Loucy (cell line): ENCODE measurements around the gene SLC4A3.

Source experiments
- H2AFZ ChIP-seq: fragments of 200-600 bp; sonication (generic); 2 replicates; pipeline ENCODE4 v1.6.0; 2016; ENCODE audit warnings: antibody characterized with exemption, mild to moderate bottlenecking, low read length, moderate library complexity
- H3F3A ChIP-seq: fragments of 200-600 bp; 2 replicates; pipeline ENCODE4 v1.6.0; 2016; ENCODE audit warnings: antibody characterized with exemption, low read depth, mild to moderate bottlenecking
- H3K27me3 ChIP-seq: fragments of 200-600 bp; sonication (generic); 2 replicates; pipeline ENCODE4 v1.6.1; 2014; ENCODE audit warnings: low read length, mild to moderate bottlenecking; ENCODE audit not compliant: insufficient read depth, poor library complexity, severe bottlenecking
- H3K36me3 ChIP-seq: fragments of 200-600 bp; sonication (generic); 2 replicates; pipeline ENCODE4 v1.6.1; 2016; ENCODE audit warnings: low read length; ENCODE audit not compliant: insufficient read depth
- H3K4me1 ChIP-seq: fragments of 200-600 bp; sonication (generic); 2 replicates; pipeline ENCODE4 v1.5.1; 2014; ENCODE audit warnings: low read length, mild to moderate bottlenecking; ENCODE audit not compliant: insufficient read depth, poor library complexity, severe bottlenecking
- H3K4me2 ChIP-seq: fragments of 200-600 bp; sonication (generic); 2 replicates; pipeline ENCODE4 v1.6.0; 2014; ENCODE audit warnings: antibody characterized with exemption, low read length, low read depth, mild to moderate bottlenecking; ENCODE audit not compliant: poor library complexity, severe bottlenecking
- H3K4me3 ChIP-seq: fragments of 200-600 bp; sonication (generic); 2 replicates; pipeline ENCODE4 v1.5.1; 2014; ENCODE audit warnings: low read length, mild to moderate bottlenecking, mixed read lengths; ENCODE audit not compliant: poor library complexity, severe bottlenecking
- H3K79me2 ChIP-seq: fragments of 200-600 bp; sonication (generic); 2 replicates; pipeline ENCODE4 v1.6.1; 2014; ENCODE audit warnings: low read length; ENCODE audit not compliant: insufficient read depth
- H3K9ac ChIP-seq: fragments of 200-600 bp; sonication (generic); 2 replicates; pipeline ENCODE4 v1.6.0; 2014; ENCODE audit warnings: mild to moderate bottlenecking, low read depth, low read length, moderate library complexity; ENCODE audit not compliant: poor library complexity, severe bottlenecking
- H3K9me2 ChIP-seq: fragments of 200-600 bp; sonication (generic); replicated peaks from 2 replicates; pipeline ENCODE4 v1.6.1; 2016; ENCODE audit warnings: low read depth, low read length, mixed read lengths
- H3K9me3 ChIP-seq: fragments of 200-600 bp; sonication (generic); 2 replicates; pipeline ENCODE4 v1.6.1; 2014; ENCODE audit warnings: mild to moderate bottlenecking, antibody characterized with exemption, low read length, low read depth; ENCODE audit not compliant: insufficient read depth
- H4K20me1 ChIP-seq: fragments of 200-600 bp; sonication (generic); 2 replicates; pipeline ENCODE4 v1.6.0; 2014; ENCODE audit warnings: antibody characterized with exemption, low read length, mild to moderate bottlenecking; ENCODE audit not compliant: insufficient read depth, poor library complexity, severe bottlenecking
- EZH2phosphoT487 ChIP-seq: fragments of 200-600 bp; IDR thresholded peaks from 2 replicates; pipeline ENCODE4 v1.6.1; 2018; ENCODE audit warnings: antibody characterized with exemption, mild to moderate bottlenecking, moderate library complexity, borderline replicate concordance
- TF ChIP-seq, protein P1 (sequence below): fragments of 200-600 bp; sonication (generic); conservative IDR thresholded peaks from 2 replicates; pipeline ENCODE4 v1.5.1; 2014; ENCODE audit warnings: mild to moderate bottlenecking, antibody characterized with exemption, low read length

SLC4A3 gene, protein sequence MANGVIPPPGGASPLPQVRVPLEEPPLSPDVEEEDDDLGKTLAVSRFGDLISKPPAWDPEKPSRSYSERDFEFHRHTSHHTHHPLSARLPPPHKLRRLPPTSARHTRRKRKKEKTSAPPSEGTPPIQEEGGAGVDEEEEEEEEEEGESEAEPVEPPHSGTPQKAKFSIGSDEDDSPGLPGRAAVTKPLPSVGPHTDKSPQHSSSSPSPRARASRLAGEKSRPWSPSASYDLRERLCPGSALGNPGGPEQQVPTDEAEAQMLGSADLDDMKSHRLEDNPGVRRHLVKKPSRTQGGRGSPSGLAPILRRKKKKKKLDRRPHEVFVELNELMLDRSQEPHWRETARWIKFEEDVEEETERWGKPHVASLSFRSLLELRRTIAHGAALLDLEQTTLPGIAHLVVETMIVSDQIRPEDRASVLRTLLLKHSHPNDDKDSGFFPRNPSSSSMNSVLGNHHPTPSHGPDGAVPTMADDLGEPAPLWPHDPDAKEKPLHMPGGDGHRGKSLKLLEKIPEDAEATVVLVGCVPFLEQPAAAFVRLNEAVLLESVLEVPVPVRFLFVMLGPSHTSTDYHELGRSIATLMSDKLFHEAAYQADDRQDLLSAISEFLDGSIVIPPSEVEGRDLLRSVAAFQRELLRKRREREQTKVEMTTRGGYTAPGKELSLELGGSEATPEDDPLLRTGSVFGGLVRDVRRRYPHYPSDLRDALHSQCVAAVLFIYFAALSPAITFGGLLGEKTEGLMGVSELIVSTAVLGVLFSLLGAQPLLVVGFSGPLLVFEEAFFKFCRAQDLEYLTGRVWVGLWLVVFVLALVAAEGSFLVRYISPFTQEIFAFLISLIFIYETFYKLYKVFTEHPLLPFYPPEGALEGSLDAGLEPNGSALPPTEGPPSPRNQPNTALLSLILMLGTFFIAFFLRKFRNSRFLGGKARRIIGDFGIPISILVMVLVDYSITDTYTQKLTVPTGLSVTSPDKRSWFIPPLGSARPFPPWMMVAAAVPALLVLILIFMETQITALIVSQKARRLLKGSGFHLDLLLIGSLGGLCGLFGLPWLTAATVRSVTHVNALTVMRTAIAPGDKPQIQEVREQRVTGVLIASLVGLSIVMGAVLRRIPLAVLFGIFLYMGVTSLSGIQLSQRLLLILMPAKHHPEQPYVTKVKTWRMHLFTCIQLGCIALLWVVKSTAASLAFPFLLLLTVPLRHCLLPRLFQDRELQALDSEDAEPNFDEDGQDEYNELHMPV

DNA sequence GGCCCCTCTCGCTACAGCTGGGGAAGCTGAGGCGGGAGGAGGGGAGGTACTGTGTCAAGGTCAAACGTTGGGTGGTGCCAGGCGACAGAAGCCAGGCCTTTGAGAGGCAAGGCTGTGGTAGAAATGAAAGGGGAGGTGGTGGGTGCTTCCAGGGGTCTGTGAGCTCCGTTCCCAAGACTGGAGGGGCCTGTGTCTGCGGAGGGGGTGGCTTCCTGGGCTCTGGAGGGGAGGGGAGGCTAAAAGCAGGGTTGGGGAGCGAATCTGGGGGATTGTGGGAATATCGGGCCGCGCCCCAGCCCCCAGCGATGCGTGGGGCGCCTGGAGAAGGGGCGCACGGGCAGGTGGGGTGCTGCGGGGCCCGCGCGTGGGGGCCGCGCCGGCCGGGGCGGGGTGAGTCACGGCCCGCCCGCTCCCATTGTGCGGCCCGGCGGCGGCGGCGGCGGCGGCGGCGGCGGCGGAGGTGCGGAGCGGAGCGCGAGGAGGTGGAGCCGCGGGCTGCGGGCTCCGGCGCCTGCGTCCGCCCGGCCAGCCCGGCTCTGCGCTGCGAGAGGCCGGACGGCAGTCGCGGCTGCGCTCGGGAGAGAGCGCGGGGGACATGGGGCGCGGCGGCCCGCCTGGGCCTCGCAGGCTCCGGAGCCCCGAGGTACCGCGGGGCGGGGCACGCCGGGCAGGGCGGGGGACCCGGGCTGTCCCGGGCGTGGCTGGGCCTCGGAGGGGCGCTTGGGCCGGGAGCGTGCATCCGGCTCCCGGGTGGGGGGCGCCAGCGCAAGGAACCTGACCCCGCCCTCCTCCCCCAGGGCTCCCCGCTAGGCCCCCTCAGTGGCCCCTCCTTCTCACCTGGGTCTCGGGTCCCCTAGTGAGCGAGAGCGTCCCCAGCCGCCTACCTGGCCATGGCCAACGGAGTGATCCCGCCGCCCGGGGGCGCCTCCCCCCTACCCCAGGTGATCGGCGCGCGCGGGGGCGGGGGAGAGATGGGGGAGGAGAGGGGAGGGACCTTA lies at the start of gene SLC4A3:
SLC4A3 (plus strand) TSS at position 528 of the 998 bp plus-strand sequence; CDS start at position 891, 363 bp downstream.
- no peak within 1 kb of the TSS for H3K4me3 ChIP-seq
- no peaks in the 10 kb centered on the region for H4K20me1 ChIP-seq
- H3K27me3 ChIP-seq: peaks cover 10% of the 10 kb centered on the region
- H3F3A ChIP-seq: no peaks in the 10 kb centered on the region
- TF ChIP-seq EZH2phosphoT487: no peak
- TF ChIP-seq, protein P1, sequence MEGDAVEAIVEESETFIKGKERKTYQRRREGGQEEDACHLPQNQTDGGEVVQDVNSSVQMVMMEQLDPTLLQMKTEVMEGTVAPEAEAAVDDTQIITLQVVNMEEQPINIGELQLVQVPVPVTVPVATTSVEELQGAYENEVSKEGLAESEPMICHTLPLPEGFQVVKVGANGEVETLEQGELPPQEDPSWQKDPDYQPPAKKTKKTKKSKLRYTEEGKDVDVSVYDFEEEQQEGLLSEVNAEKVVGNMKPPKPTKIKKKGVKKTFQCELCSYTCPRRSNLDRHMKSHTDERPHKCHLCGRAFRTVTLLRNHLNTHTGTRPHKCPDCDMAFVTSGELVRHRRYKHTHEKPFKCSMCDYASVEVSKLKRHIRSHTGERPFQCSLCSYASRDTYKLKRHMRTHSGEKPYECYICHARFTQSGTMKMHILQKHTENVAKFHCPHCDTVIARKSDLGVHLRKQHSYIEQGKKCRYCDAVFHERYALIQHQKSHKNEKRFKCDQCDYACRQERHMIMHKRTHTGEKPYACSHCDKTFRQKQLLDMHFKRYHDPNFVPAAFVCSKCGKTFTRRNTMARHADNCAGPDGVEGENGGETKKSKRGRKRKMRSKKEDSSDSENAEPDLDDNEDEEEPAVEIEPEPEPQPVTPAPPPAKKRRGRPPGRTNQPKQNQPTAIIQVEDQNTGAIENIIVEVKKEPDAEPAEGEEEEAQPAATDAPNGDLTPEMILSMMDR: no peak
- H2AFZ ChIP-seq: no peak within 1 kb of the TSS
- H3K36me3 ChIP-seq: no peaks in the 10 kb centered on the region
- H3K9me2 ChIP-seq: no peaks in the 10 kb centered on the region
- no peaks in the 10 kb centered on the region for H3K9me3 ChIP-seq
- H3K4me2 ChIP-seq: no peak within 1 kb of the TSS
- H3K79me2 ChIP-seq: no peaks in the 10 kb centered on the region
- H3K4me1 ChIP-seq: no peaks in the 10 kb centered on the region
- H3K9ac ChIP-seq: no peak within 1 kb of the TSS

DNA sequence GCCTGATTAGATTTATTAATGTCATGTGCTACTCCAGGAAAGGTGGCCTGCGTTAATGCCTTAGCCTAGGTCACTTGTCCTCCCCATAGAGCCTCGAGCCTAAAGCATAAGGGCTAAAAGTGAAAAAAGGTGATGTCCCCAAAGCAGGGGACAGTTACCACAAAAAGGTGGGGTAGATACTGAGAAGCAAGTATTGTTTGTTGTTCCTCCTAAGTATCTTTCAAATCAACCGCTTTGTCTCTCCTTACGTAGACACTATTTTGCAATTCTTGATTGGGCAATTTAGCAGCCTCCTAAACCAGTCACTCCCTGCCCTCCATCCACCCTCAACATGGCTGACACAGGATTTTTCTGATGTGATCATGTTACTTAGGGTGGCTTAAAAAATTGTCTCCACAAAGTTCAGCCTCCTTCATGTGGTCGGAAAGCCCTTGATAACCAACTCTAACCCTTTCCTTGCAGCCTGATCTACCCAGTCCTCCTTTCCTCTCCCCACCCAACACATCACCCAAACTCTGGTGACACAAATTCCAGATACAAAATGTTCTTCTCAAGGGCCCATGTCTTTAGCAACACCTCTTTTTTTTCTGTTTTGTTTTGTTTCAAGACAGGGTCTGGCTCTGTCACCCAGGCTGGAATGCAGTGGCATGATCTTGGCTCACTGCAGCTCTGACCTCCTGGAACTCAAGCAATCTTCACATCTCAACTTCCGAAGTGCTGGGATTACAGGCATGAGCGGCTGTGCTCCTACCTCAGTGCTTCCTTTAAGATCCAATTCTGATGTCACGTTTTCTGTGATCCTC lies 48.4 kb upstream of the SLC4A3 start:
- H4K20me1 ChIP-seq: no peaks in the 10 kb centered on the region
- H3K4me2 ChIP-seq: no peak overlapping the region
- no peaks in the 10 kb centered on the region for H3K4me1 ChIP-seq
- H3K27me3 ChIP-seq: no peaks in the 10 kb centered on the region
- H3F3A ChIP-seq: no peaks in the 10 kb centered on the region
- no peak overlapping the region for H3K9ac ChIP-seq
- no peaks in the 10 kb centered on the region for H3K36me3 ChIP-seq
- H3K79me2 ChIP-seq: no peaks in the 10 kb centered on the region
- TF ChIP-seq EZH2phosphoT487: no peak
- TF ChIP-seq, protein P1: no peak
- H3K9me2 ChIP-seq: no peaks in the 10 kb centered on the region
- no peaks in the 10 kb centered on the region for H3K9me3 ChIP-seq
- H3K4me3 ChIP-seq: no peak overlapping the region
- no peak overlapping the region for H2AFZ ChIP-seq
